Suprapubic skin (tissue), 4 donors: ENCODE results near the gene KCNMB2.

Experiments used
- CTCF ChIP-seq, 2 donors: fragments of 200-600 bp in 1 of 2; fragments of 450-650 bp in 1 of 2; sonication (generic) in 1 of 2; IDR thresholded peaks; one replicate each; pipeline ENCODE4 v1.5.1; 2016 to 2019; ENCODE audit warnings: antibody characterized with exemption in 2 of 2, mild to moderate bottlenecking in 1 of 2, moderate library complexity in 1 of 2
- POLR2A ChIP-seq, 2 donors: fragments of 450-650 bp; IDR thresholded peaks; one replicate each; pipeline ENCODE4 v1.6.1; 2017; ENCODE audit warnings: antibody characterized with exemption in 2 of 2, mild to moderate bottlenecking in 2 of 2, moderate library complexity in 2 of 2
- POLR2AphosphoS5 ChIP-seq, 3 donors: sonication (generic); formaldehyde crosslinking; IDR thresholded peaks; one replicate each; pipeline ENCODE4 v1.6.1; 2017; ENCODE audit warnings: antibody characterized with exemption in 3 of 3

- TF ChIP-seq CTCF (IDR thresholded peaks at IDR 0.05) (no peak), POLR2AphosphoS5 (IDR thresholded peaks at IDR 0.05) (no peak), POLR2A (IDR thresholded peaks at IDR 0.05) (no peak)
Measured at GRCh38 chr3:178714925-178715832, 178.9 kb downstream of the KCNMB2 start.
